GM18873 (cell line): ENCODE data around the gene ARHGAP4.

Source experiments
- ATAC-seq: cut with Tn5 transposase; IDR thresholded peaks from one replicate; pipeline ENCODE4 v1.9.1; 2021; ENCODE audit warnings: mild to moderate bottlenecking, moderate library complexity, moderate number of reproducible peaks; ENCODE audit not compliant: unreplicated experiment, low FRiP score

Gene ARHGAP4

DNA sequence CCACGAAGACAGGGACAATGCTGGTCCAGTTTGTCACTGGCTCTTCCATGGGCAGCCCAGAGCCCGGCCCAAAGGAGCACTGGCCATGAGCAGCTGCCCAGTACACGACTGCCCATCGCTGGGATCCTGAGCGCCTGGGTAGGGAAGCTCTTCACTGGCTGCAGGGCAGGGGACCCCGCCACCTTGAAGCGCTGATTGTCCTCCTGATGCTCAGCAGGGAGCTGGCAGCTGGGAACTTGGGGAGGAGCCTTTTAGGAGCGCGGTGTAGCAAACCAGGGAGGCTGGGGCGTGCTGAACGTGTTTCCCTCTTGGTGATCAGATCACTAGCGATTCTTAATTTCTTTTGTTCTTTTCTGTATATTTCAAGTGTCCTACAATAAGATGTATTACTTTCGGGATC lies 41.9 kb downstream of the ARHGAP4 start:
- ATAC-seq, result no peak

DNA sequence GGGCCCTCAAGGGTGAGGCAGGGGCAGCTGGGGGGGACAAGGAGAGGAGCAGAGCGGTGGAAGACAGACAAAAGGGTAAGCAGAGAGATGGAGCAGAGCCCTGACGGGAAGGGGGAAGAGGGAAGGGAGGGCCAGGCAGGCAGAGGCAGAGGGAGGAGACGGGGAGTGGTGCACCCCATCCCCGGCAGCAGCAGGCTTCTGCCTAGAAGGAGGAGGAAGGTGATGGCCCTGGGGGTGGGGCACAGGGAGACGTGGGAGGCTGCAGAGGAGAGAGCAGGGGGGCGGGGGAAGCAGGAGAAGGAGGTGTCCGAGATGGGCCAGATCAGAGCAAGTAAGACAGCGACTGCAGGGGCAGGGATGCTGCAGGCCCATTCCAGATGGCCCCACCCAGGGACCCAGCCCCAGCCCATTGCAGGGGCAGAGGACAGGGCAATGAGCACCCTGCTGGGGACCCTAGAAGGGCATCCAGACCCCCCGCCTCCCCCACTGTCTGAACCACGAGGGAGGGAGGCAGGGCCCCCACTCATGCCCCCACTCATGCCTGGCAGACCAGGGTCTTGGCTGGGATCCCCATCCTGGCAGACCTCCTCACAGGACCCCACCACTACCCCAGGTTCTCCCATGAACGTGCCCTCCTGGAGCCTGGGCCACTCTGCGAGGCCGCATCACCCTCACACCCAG lies 42.8 kb downstream of the ARHGAP4 start:
- no peak for ATAC-seq

DNA sequence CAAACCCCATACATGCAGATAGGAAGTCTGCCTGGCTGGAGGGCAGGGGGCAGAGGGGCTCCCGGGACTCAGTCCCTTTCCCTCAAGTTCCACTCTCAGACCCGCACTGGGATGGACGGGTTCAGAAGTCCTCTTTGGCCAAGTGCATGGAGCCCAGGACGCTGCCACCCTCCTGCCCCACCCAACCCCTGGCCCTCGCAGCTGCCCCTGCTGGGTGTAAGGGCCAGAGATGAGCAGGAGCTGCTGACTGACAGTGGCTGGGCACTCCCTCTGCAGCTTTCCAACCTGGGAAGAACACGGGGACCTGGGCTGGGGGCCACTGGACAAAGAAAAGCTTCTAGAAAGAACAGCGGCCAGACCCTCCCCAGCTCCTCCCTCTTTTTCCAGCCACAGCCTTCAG lies 43.5 kb downstream of the ARHGAP4 start:
- no peak for ATAC-seq

DNA sequence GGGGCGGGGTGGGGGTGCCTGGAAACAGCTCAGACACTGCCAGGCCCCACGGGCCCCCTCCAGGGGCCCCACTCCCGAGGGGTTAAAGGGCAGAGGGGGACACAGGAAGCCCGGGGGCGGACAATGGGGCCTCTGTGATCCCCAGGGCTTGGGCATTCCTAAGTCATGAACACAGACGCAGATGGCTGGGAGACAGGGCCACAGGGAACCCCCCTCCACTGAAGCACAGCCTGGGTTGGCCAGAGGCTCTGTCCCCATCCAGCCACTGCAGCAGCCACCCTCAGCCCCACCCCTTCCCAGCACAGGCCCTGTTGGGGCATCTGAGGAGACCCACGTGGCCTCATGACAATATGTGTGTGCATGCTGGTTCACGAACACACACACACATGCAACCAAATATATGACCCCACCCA lies 44.0 kb downstream of the ARHGAP4 start:
- ATAC-seq, result no peak

DNA sequence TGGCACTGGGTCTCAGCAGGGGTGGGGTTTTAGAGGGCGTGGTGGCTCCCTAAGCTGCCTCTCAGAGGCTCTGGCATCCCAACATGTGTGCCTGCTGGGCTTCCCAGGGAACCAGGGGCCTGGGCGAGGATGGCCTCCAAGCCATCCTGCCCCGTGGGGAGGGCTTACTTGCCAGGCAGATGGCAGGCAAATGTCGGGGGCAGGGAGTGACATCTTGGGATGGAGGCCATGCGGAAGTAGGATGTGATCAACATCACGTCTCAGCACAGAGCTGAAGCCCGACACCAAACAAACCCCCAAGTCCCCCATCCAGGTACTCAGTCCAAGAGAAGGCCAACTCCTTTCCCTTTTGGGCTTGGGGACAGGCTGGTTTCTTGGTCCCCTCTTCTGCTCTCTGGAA lies 44.8 kb downstream of the ARHGAP4 start:
- no peak for ATAC-seq

DNA sequence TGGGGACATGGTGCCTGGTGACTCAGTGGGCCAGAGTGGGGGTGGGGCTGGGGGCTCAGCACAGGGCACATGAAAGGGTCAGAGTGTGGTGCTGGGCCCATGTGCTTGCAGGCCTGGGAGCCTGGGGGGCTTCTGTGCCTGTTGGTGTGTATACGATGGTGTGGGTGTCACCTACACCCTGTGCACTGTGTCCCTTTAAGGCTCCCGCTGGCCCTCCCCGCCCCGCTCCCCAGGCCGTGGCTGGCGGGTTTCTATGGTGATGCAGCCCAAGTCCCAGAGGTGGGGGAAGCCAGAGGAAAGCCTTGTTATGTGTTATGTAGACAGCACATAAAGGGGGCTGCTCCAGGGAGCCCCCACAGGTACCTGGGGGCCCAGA lies 45.6 kb downstream of the ARHGAP4 start:
- ATAC-seq, result no peak

DNA sequence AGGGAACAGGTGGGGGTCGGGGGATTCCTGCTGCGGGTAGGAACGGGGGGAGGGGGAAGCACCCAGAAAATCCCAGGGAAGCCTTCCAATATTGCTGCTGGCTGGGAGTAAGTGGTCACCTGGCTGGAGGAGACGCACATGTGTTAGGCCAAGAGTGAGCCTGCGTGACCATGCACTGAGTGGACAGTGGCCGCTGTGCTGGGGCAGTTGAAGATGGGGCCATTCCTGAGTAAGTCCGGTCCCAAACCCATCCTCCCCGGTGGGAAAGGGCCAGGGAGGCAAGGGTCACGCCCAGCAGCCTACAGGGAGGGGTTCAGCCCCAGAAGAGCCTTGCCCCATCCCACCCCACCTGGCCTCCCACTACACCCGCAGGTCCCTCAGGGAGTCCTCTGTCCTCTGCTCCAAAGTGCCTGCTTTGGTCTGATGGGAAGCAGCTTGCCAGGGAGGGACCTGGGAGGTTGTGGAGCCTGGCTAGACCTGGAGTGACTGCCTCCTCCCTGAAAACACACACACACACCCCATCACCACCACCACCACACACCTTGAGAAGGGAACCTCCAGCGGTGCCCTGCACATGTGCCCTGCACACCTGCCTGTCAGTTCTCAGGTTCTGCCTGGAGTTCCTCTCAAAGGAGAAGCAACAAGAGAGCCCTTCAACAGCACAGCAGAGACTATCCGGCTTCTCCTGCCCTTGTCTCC lies 46.2 kb downstream of the ARHGAP4 start:
- no peak for ATAC-seq

DNA sequence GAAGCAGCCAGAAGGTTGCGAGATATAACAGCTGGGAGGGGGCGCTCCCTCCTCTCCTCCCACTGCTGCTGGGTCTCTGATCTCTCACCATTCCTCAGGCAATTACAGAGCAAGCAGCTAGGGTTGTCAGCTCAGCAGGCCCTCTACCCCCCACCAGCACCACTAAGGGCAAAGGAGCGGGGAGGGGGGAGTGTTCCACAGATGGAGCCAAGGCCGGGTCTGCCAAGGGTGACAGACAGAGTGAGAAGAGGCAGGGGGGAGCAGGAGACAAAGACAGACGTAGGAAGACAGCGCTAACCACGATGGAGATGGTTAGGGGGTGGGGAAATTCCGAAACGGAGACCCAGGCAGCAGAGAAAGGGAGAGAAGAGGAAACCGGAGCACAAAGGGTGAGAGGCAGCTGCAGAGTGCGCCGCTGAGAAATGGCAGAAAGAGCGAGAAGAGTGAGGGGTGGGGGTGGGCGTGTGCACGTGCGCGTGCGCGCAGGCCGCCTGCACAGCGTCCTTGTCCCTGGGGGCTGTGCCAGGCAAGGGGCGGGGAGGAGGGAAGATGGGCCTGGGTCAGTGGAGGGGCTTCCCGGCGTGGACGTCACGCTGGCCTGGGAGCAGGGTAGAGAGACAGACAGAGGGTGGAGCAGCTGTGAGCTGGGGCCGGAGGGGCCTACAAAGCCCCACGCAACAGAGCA lies 47.0 kb downstream of the ARHGAP4 start:
- no peak for ATAC-seq

DNA sequence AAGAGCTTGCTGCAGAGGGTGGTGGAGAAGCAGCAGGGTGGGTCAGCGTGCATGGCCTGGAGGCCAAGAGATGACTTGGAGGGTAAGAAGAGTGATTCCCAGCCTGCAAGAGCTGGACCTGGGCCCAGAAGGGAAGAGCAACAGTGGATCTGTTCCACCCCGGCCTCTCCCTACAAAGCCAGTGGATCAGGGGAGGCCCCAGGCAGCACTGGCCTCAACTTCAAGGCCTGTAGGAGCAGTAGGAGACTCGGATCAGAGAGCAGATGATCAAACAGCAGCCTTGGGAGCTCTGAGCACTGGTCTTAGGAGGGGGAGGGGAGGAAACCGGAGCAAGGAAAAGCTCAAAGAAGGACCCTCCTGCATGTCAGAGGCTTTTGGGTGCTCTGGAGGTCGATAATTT lies 47.7 kb downstream of the ARHGAP4 start:
- no peak for ATAC-seq

DNA sequence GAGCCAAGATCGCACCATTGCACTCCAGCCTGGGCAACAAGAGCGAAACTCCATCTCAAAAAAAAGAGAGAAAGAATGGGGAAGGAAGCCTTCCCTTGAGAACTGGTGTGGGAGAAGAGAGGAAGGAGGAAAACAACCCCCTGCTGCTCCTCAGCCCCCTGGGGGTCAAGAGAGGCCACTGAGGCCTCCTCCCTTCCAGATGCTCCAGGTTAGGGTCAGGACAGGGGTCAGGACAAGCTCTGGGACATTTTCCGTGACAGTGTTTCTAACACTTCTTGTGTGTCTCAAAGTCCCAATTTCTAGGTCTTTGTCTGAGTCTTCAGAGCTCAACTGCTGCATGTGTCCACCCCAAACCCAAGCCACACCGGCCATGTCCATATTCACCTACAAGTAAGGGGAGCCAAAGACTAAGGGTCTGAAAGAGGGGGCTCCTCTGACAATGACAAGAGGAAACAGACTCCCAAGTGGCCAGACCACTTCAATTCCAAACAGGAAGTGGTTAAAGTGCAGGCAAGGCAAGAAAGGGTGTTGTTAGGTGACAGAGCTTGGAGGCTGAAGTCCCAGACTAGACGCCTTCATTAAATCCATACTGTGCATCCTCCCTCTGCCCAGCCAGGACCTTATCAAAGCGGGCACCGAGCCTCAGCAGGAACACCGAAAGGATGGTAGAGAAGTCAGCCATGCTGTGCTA lies 48.3 kb downstream of the ARHGAP4 start:
- ATAC-seq, result no peak

DNA sequence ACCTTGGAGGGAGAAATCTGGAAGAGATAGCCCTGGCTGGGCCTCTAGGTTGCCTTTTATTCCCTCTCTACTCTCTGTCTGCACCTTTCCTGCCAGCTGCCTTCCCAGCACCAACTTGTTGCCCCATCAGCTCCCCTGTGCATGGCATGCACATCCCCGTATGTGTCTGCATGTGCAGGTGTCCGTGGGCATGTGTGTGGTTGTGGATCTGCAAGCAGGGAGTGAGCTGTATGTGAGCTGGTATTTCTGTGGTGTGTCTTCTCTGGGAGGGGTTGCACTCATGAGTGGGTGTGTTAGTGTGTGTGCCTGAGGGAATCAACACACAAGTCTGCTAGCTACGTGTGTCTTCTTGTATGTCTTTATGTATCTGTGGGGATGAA lies 50.0 kb downstream of the ARHGAP4 start:
- no peak for ATAC-seq

DNA sequence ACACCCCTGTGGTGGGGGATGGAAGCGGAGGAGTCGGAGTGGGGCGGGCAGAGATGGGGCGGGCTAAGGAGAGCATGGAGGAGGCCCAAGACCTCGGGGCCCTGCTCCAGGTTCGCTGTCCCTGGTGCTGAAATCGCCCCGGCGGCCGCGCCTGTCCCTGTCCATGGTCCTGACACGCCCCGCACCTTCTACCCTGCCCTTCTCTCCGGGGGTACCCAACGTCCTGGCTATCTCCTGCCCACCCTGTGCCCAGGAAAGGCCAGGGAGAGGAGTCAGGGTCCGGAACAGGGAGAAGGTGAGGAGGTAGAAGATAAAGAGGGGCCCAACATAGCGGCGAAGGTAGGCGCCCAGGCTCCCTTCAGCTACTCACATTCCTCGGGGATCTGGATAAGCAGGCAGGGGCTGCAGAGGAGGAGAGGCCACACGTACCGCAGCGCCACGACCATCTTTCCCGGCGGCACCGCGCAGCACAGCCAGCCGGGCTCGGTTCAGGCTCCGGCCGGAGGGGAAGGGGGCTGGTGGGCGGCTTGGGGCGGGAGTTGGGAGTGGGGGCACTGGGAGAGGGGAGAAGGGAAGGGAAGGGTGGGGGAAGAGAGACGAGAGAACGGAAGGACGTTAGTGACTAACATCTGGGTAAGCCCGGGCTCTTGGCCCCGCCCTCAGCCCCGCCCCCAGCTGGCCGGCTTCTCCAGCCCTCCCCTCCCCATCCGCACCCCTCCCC lies 50.5 kb downstream of the ARHGAP4 start:
- ATAC-seq, result no peak

DNA sequence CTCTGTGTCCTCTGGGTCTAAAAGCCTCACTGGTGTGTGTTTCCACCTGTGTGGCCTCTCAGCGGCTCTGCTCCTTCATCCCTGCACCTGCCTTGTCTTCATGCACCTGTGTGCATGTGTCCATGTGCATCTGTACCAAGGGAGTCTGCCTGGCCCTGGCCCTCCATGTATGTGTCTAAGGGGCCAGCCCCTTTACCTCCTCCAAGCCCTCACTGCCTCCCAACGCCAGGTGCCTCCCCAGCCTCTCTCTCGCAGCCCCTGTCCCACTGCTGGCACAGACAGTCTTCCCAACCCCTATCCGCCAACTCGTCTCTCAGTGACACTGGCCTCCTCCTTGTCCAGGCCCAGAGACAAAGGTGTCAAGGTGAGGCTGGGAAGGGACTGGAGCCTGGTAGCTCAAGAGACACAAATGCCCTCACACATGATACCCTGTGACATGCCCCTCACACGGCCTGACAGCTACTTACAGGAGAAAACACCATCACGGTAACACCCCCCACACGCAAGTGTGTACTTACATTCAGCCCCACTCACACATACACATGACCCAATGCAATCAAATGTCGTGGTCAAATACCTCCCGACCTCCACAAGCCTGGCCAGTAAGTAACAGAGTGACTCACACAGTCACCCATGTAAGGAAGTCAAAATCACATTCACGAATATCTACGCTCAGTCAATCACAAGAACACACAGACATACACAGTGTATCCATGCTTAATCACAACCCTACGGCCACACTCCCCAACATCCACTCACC lies 51.5 kb downstream of the ARHGAP4 start:
- no peak for ATAC-seq

DNA sequence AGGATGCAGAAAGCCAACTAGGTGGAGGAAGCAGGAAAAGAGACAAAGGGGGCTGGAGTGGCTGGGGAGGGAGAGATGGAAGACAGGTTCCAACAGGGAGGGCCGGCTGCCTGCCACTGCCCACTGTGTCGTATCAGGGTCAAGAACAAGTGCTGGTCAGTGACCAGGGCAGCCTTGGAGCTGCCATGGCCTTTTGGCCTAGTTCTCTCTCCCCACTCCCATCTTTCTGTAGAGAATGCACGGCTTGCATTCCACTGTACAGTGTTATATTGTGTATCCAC lies 52.0 kb downstream of the ARHGAP4 start:
- no peak for ATAC-seq

DNA sequence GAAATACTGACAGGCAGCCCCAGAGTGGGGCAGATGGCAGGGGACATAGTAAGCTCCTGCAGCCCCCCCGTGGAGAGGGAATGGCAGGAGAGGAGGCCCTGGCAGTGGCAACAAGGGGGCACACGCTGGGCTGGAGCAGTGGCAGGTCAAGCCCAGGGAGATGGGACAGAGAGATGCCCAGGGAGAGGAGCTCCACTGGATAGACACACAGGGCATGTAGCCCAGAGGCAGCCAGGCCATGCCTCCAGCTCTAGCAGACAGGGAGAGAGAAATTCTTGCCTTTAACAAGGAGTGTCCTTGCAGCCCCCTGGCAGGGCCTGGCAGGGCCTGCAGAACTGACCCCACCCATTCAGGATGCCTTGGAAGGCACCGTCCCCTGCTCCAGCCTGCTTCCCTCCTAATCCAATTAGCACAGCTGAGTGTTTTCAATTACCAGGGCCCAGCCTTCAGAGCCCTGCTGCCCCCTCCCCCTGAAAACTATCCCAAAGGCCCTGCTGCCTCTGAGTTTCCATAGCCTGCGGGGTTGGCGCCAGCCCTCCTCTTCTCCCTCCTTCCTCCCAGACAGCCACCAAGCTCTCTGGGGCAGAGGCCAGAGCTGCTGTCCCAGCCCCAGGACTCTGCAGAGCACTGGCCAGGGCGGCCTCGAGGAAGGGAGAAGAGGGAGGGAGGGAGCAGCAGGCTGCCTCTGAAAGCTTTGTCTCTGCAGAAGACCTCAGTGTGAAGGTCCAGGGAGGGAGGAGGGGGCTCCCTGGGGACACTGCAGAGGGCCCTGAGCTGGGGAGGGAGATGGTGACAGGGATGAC lies 52.6 kb downstream of the ARHGAP4 start:
- ATAC-seq, result no peak

DNA sequence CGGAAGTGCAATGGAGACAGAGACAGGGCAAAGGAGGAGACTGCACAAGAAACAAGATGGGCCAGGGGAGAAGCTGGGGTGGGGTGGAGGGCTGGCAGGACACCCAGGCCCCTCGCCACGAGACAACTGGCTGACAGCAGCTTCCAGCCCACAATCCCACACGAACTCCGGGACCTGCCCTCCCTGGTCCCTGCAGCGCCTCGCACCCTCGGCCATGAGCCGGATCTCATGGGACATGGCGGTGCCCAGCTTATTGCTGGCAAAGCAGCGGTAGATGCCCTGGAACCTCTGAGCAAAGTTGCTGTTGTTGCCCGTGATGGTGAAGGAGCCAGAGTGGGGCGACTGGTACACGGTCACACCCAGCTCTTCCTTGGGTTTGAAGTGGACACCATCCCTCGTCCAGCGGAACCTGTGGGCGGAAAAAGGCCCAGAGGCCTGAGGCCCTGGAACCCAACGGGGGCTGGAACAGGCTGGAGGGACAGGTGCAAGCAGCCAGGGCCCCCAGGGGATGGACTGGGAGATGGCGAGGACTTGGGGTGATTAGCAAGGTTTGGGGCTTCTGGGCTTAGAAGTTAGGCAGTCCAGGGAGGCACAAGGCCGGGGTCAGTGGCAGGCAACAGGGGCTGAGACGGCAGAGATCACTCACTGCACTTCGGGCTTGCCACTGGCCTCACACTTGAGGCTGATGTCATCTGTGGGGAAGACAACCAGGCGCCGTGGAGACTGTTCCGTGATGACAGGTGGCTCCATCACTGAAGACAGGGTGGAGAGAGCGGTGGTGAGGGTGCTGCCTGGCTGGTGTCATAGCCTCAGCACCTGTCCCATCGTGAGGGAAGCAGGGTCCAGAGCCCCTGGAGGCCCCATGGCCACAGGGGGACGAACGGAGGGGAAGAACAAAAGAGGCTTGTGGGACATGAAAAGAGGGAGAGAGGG lies 53.9 kb downstream of the ARHGAP4 start:
- ATAC-seq, result no peak

DNA sequence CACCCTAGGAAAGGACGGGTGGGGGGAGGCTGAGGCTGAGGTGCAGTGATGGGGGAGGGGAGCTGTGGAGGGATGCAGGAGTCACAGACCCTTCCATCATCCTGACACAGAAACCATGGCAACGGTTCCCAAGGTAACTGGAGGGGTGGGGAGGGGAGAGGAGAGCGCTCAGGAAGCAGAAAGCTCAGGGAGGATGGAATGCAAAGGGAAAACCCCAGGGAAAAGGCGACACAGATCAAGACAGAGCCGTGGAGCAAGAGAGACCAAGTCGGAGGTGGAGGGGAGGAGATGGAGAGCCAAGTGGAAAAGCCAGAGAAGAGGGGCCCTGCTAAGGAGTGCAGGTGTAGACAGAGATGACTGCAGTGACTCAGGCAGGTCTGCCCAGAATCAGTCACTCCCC lies 54.6 kb downstream of the ARHGAP4 start:
- ATAC-seq, result no peak

DNA sequence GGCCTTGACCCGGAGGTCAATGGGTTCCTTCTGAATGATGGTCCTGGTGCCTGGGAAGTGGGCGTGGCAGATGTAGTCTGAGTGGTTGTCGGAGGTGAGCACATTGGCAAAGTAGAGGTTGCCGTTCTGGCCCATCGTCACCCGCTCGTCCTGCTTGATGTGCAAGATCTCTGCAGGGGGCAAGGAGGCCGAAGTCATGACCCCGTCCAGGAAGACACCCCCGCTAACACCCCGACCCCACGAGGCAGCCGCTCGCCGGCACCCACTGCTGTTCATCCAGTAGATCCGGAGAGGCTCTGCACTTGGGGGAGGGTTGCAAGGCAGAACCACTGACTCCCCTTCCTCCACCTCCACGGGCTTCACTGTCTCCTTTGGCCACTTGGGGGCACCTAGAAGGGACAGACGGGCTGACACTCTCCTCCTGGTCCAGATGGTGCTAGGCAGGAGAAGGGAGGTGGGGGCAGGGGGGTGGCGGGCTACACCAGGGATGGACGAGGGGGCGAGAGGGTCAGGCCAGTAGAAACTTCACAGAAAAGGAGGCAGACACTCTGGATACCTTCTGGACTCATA lies 55.2 kb downstream of the ARHGAP4 start:
- no peak for ATAC-seq
